Small intestine (tissue), 7 donors: Measurements from ENCODE around the gene SLC10A2. TPM values are rescaled to one million over a fixed set of nuclear protein-coding genes. Genes with fewer than 3 reads are reported as not detected.
A peak's percentile ranks its signal among the peaks of the same experiment; 100 is the strongest.

Experiments
- DNase-seq, 2 donors: peaks; one replicate each; pipeline versions ENCODE4 v3.0.0 to v3.0.0-alpha.2; 2013
- FAIRE-seq: peaks from 2 replicates; lab custom pipeline; 2012; peaks lifted over from hg19 to GRCh38; lab: Jason Lieb, UNC
- H3K27ac ChIP-seq, 3 donors: one replicate each; pipeline ENCODE4 v1.5.1; 2013; ENCODE audit warnings: low read length in 2 of 3, mild to moderate bottlenecking in 2 of 3, control low read depth in 1 of 3, inconsistent platforms in 1 of 3, low read depth in 1 of 3, moderate library complexity in 1 of 3
- H3K27me3 ChIP-seq, 3 donors: one replicate each; pipeline ENCODE4 v1.6.1; 2013; ENCODE audit warnings: low read length in 3 of 3, inconsistent platforms in 1 of 3; ENCODE audit not compliant: control insufficient read depth in 3 of 3, insufficient read depth in 3 of 3
- H3K36me3 ChIP-seq, 3 donors: one replicate each; pipeline ENCODE4 v1.6.1; 2013; ENCODE audit warnings: low read length in 3 of 3, inconsistent platforms in 1 of 3, low read depth in 1 of 3, mild to moderate bottlenecking in 1 of 3, moderate library complexity in 1 of 3; ENCODE audit not compliant: control insufficient read depth in 3 of 3, insufficient read depth in 2 of 3
- H3K4me1 ChIP-seq, 3 donors: one replicate each; pipeline ENCODE4 v1.6.1; 2013; ENCODE audit warnings: low read length in 2 of 3, inconsistent platforms in 1 of 3, low read depth in 1 of 3, mild to moderate bottlenecking in 1 of 3, moderate library complexity in 1 of 3; ENCODE audit not compliant: control insufficient read depth in 3 of 3, insufficient read depth in 2 of 3
- H3K4me3 ChIP-seq, 3 donors: one replicate each; pipeline ENCODE4 v1.5.1; 2013; ENCODE audit warnings: low read length in 3 of 3, control low read depth in 1 of 3, inconsistent platforms in 1 of 3, low read depth in 1 of 3, mild to moderate bottlenecking in 1 of 3, moderate library complexity in 1 of 3
- H3K9me3 ChIP-seq, 2 donors: one replicate each; pipeline ENCODE4 v1.6.1; 2013; ENCODE audit warnings: low read depth in 1 of 2, low read length in 1 of 2; ENCODE audit not compliant: control insufficient read depth in 2 of 2, insufficient read depth in 1 of 2
- WGBS, 3 donors: extraction: QIAGEN DNeasy Blood & Tissue Kit; methylation state at CpG; one replicate each; pipeline ENCODE4 v1.1.7; 2013; 5-methylcytosine and 5-hydroxymethylcytosine counted together
- polyA plus RNA-seq, 4 donors: library from polyadenylated mRNA; stranded (reverse) in 3 of 4; unstranded in 1 of 4; fragments of 200-250 nt in 3 of 4; fragments of 120-200 nt in 1 of 4; gene quantifications; one replicate each; pipeline versions ENCODE4 v1.2.1 to v1.2.3, GENCODE V29; 2013
- donor health status: healthy with polysubstance abuse.
- donor health status: control.
- donor health status: control.
- donor health status: Bipolar disorder and iron deficiency.
- donor health status: healthy.

SLC10A2 gene
- polyA plus RNA-seq, 4 donors: 2.2 to 28.4 (median 3.3) TPM

GRCh38 chr13:103012646-103013045 lies 53.6 kb downstream of the SLC10A2 start:
- Histone ChIP-seq H3K9me3 (no peaks in the 10 kb centered on the region), H3K4me1 (no peaks in the 10 kb centered on the region), H3K27me3 (peaks cover 0 to 3% (median 0%) of the 10 kb centered on the region in 3 donors), H3K27ac (no peak overlapping the region), H3K4me3 (no peak overlapping the region), H3K36me3 (no peaks in the 10 kb centered on the region)
- WGBS, 3 donors: 89 to 94% (median 93%) methylated on average over 3 of the region's 3 CpGs
- no peak for FAIRE-seq
- DNase-seq: no peak

GRCh38 chr13:103009051-103009840 lies 57.0 kb downstream of the SLC10A2 start:
- peaks cover 0 to 3% (median 0%) of the 10 kb centered on the region in 3 donors for H3K27me3 ChIP-seq
- 42 to 47% (median 44%) methylated on average over 1 of the region's 1 CpG for WGBS, 3 donors
- no peaks in the 10 kb centered on the region for H3K9me3 ChIP-seq

GRCh38 chr13:103007427-103007762 lies 58.8 kb downstream of the SLC10A2 start:
- 81 to 87% (median 86%) methylated on average over 4 of the region's 4 CpGs for WGBS, 3 donors
- no peak for FAIRE-seq
- Histone ChIP-seq H3K27ac (no peak overlapping the region), H3K9me3 (no peaks in the 10 kb centered on the region), H3K27me3 (peaks cover 0 to 3% (median 0%) of the 10 kb centered on the region in 3 donors), H3K4me1 (peaks cover 0 to 18% (median 0%) of the 10 kb centered on the region in 3 donors), H3K4me3 (no peak overlapping the region), H3K36me3 (no peaks in the 10 kb centered on the region)
- no peak for DNase-seq

More at GRCh38 chr13:103009051-103009840, 57.0 kb downstream of the SLC10A2 start:
- H3K4me3 ChIP-seq: no peak overlapping the region
- FAIRE-seq: no peak
- peaks cover 0 to 12% (median 0%) of the 10 kb centered on the region in 3 donors for H3K4me1 ChIP-seq
- DNase-seq: no peak
- H3K36me3 ChIP-seq: no peaks in the 10 kb centered on the region
- no peak overlapping the region for H3K27ac ChIP-seq

GRCh38 chr13:103006641-103007426 lies 59.4 kb downstream of the SLC10A2 start:
- 72 to 93% (median 87%) methylated on average over 11 of the region's 11 CpGs for WGBS, 3 donors
- Histone ChIP-seq H3K4me3 (no peak overlapping the region), H3K9me3 (no peaks in the 10 kb centered on the region), H3K27ac (no peak overlapping the region), H3K4me1 (peaks cover 0 to 20% (median 0%) of the 10 kb centered on the region in 3 donors), H3K27me3 (peaks cover 0 to 3% (median 0%) of the 10 kb centered on the region in 3 donors), H3K36me3 (no peaks in the 10 kb centered on the region)
- no peak for FAIRE-seq
- DNase-seq: no peak

GRCh38 chr13:103004661-103005345 lies 61.4 kb downstream of the SLC10A2 start:
- DNase-seq: peak; percentile 60 to 86
- Histone ChIP-seq H3K27me3 (peaks cover 0 to under 1% (median 0%) of the 10 kb centered on the region in 3 donors), H3K36me3 (no peaks in the 10 kb centered on the region), H3K9me3 (no peaks in the 10 kb centered on the region), H3K27ac (peak overlapping the region in 1 of 3 donors; percentile 54), H3K4me3 (no peak overlapping the region), H3K4me1 (peaks cover 0 to 20% (median 0%) of the 10 kb centered on the region in 3 donors)
- no peak for FAIRE-seq
- WGBS, 3 donors: 11 to 50% (median 24%) methylated on average over 4 of the region's 4 CpGs

GRCh38 chr13:103003631-103004030 lies 62.6 kb downstream of the SLC10A2 start:
- no peak overlapping the region for H3K27ac ChIP-seq
- no peak for FAIRE-seq

GRCh38 chr13:103002279-103002678 lies 63.9 kb downstream of the SLC10A2 start:
- Histone ChIP-seq H3K36me3 (no peaks in the 10 kb centered on the region), H3K4me3 (no peak overlapping the region), H3K27ac (no peak overlapping the region), H3K9me3 (no peaks in the 10 kb centered on the region), H3K27me3 (no peaks in the 10 kb centered on the region), H3K4me1 (peaks cover 0 to 20% (median 0%) of the 10 kb centered on the region in 3 donors)
- no peak for FAIRE-seq
- 25 to 66% (median 29%) methylated on average over 1 of the region's 1 CpG for WGBS, 3 donors
- peak; percentile 51 to 71 for DNase-seq

More at GRCh38 chr13:103003631-103004030, 62.6 kb downstream of the SLC10A2 start:
- H3K4me3 ChIP-seq: no peak overlapping the region
- peaks cover 0 to 20% (median 0%) of the 10 kb centered on the region in 3 donors for H3K4me1 ChIP-seq
- H3K9me3 ChIP-seq: no peaks in the 10 kb centered on the region
- no peaks in the 10 kb centered on the region for H3K36me3 ChIP-seq
- DNase-seq: no peak
- 56 to 92% (median 71%) methylated on average over 1 of the region's 1 CpG for WGBS, 3 donors
- no peaks in the 10 kb centered on the region for H3K27me3 ChIP-seq

GRCh38 chr13:103000157-103000556 lies 66.1 kb downstream of the SLC10A2 start:
- Histone ChIP-seq H3K4me3 (no peak overlapping the region), H3K36me3 (no peaks in the 10 kb centered on the region), H3K27me3 (no peaks in the 10 kb centered on the region), H3K27ac (no peak overlapping the region), H3K4me1 (peaks cover 0 to 12% (median 0%) of the 10 kb centered on the region in 3 donors), H3K9me3 (peaks cover 0 to 7% of the 10 kb centered on the region in 2 donors)
- DNase-seq (no peak), FAIRE-seq (no peak)
- WGBS, 3 donors: 83 to 88% (median 87%) methylated on average over 3 of the region's 3 CpGs
